GM12891 (cell line): ENCODE results near the gene NKG7.

Source experiments
- PAX5 ChIP-seq: IDR thresholded peaks from 2 replicates; pipeline ENCODE4 v1.6.1; 2011; ENCODE audit warnings: low read length, moderate library complexity, mild to moderate bottlenecking; ENCODE audit not compliant: insufficient read depth, severe bottlenecking
- POLR2A ChIP-seq: IDR thresholded peaks from 2 replicates; pipeline ENCODE4 v1.6.1; 2011; ENCODE audit warnings: low read depth, low read length, control low read depth
- POLR2AphosphoS5 ChIP-seq: IDR thresholded peaks from 2 replicates; pipeline ENCODE4 v1.6.1; 2011; ENCODE audit warnings: low read depth, low read length, control low read depth
- POU2F2 ChIP-seq: IDR thresholded peaks from 2 replicates; pipeline ENCODE4 v1.6.1; 2011; ENCODE audit warnings: low read depth, mild to moderate bottlenecking, control low read depth, low read length, moderate library complexity
- SPI1 ChIP-seq: IDR thresholded peaks from 2 replicates; pipeline ENCODE4 v1.6.1; 2011; ENCODE audit warnings: low read depth, low read length, control low read depth
- TAF1 ChIP-seq: IDR thresholded peaks from 2 replicates; pipeline ENCODE4 v1.6.1; 2011; ENCODE audit warnings: low read depth, low read length, control low read depth

- no peak for TF ChIP-seq POLR2A
- no peak for TF ChIP-seq POLR2AphosphoS5
- TF ChIP-seq TAF1, result no peak
- TF ChIP-seq POU2F2, result no peak
- no peak for TF ChIP-seq SPI1
- TF ChIP-seq PAX5, result no peak
Measured at GRCh38 chr19:51351266-51351990, 21.0 kb downstream of the NKG7 start.
